Kidney (tissue), 14 donors: ENCODE results near the gene HMG20A. TPM values are rescaled to one million over a fixed set of nuclear protein-coding genes. Genes with fewer than 3 reads are reported as not detected.

Source experiments
- DNase-seq, 5 donors: peaks; one replicate each; pipeline ENCODE4 v3.0.0-alpha.2; 2013 to 2020
- FAIRE-seq: peaks from 2 replicates; lab custom pipeline; 2012; peaks lifted over from hg19 to GRCh38; lab: Jason Lieb, UNC
- H3K27ac ChIP-seq, 2 donors: one replicate each; pipeline ENCODE4 v1.7.0; 2013; ENCODE audit warnings: low read depth in 2 of 2, low read length in 2 of 2, inconsistent platforms in 1 of 2
- H3K27me3 ChIP-seq: one replicate; pipeline ENCODE4 v1.7.1; 2013; ENCODE audit warnings: low read length, inconsistent platforms; ENCODE audit not compliant: control insufficient read depth, insufficient read depth
- H3K36me3 ChIP-seq, 3 donors: one replicate each; pipeline versions ENCODE4 v1.7.0 to v1.7.1; 2013; ENCODE audit warnings: low read length in 3 of 3, control low read depth in 1 of 3, inconsistent platforms in 1 of 3; ENCODE audit not compliant: insufficient read depth in 3 of 3, control insufficient read depth in 2 of 3
- H3K4me1 ChIP-seq, 3 donors: one replicate each; pipeline versions ENCODE4 v1.7.0 to v1.7.1; 2013; ENCODE audit warnings: low read length in 3 of 3, inconsistent platforms in 1 of 3, low read depth in 1 of 3; ENCODE audit not compliant: control insufficient read depth in 2 of 3, insufficient read depth in 2 of 3
- H3K4me3 ChIP-seq, 3 donors: one replicate each; pipeline versions ENCODE4 v1.7.0 to v1.8.1; 2013; ENCODE audit warnings: low read length in 3 of 3, control low read depth in 1 of 3, inconsistent platforms in 1 of 3
- H3K9ac ChIP-seq, 3 donors: one replicate each; pipeline versions ENCODE4 v1.7.0 to v1.7.1; 2013; ENCODE audit warnings: low read length in 3 of 3, control low read depth in 1 of 3, inconsistent platforms in 1 of 3
- H3K9me3 ChIP-seq, 3 donors: one replicate each; pipeline versions ENCODE4 v1.7.0 to v1.7.1; 2013; ENCODE audit warnings: low read length in 3 of 3, control low read depth in 1 of 3, inconsistent platforms in 1 of 3; ENCODE audit not compliant: control insufficient read depth in 2 of 3, insufficient read depth in 1 of 3
- intact Hi-C: fragments of 100-400 bp; cut with DNase I; formaldehyde crosslinking; loops from one replicate; pipeline ENCODE4 v1.11.1; 2022
- polyA plus RNA-seq: library from polyadenylated mRNA; stranded (reverse); fragments of 350-450 nt; fragmentation: Illumina TruSeq; extraction: RNeasy Lipid Tissue Mini Kit (QIAGEN cat#74804); gene quantifications from one replicate; pipeline ENCODE4 v1.2.3, GENCODE V29; 2014; ENCODE audit warnings: low read depth, low replicate concordance; ENCODE audit not compliant: insufficient read depth
- total RNA-seq: library from RNA; stranded (reverse); fragmentation: NEBNext Ultra II Directional; extraction: Animal tissue kit (Norgen Biotek cat#: 25700); gene quantifications from one replicate; pipeline ENCODE4 v1.2.1, GENCODE V29; 2021
- TF ChIP-seq, protein P1 (sequence below): IDR thresholded peaks from 3 replicates; pipeline ENCODE4 v1.5.1; 2012; ENCODE audit warnings: mild to moderate bottlenecking, moderate library complexity, borderline replicate concordance; ENCODE audit not compliant: insufficient read depth; ENCODE audit errors: extremely low read depth
- donor health status: control.
- donor health status: control.
- donor health status: control.
- donor health status: control.
- donor health status: control.
- donor health status: DM: yes; HTN: yes; CAD: no.
- donor health status: Normal renal cell carcinoma (clear cell type).

HMG20A gene
- total and polyA plus RNA-seq, 2 donors from 2014 or later, result 16.8 to 38.7 TPM

- H3K4me1 ChIP-seq, result peaks cover 2 to 23% (median 22%) of the 10 kb centered on the region in 3 donors
- no peak for FAIRE-seq
- DNase-seq, result peak in 1 of 5 donors; percentile 67
- H3K9ac ChIP-seq, result no peak overlapping the region
- H3K27me3 ChIP-seq, result no peaks in the 10 kb centered on the region
- TF ChIP-seq, protein P1, sequence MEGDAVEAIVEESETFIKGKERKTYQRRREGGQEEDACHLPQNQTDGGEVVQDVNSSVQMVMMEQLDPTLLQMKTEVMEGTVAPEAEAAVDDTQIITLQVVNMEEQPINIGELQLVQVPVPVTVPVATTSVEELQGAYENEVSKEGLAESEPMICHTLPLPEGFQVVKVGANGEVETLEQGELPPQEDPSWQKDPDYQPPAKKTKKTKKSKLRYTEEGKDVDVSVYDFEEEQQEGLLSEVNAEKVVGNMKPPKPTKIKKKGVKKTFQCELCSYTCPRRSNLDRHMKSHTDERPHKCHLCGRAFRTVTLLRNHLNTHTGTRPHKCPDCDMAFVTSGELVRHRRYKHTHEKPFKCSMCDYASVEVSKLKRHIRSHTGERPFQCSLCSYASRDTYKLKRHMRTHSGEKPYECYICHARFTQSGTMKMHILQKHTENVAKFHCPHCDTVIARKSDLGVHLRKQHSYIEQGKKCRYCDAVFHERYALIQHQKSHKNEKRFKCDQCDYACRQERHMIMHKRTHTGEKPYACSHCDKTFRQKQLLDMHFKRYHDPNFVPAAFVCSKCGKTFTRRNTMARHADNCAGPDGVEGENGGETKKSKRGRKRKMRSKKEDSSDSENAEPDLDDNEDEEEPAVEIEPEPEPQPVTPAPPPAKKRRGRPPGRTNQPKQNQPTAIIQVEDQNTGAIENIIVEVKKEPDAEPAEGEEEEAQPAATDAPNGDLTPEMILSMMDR, result no peak
- intact Hi-C loops, result loop anchor here (10.0 kb wide), 1 partner anchor 310 kb away; no protein-coding TSS in a partner anchor
- no peak overlapping the region for H3K27ac ChIP-seq
- H3K4me3 ChIP-seq, result no peak overlapping the region
- no peaks in the 10 kb centered on the region for H3K36me3 ChIP-seq
- H3K9me3 ChIP-seq, result no peaks in the 10 kb centered on the region
Observed at GRCh38 chr15:77494964-77495363, 74.3 kb downstream of the HMG20A start.

GRCh38 chr15:77495838-77496596, 75.3 kb downstream of the HMG20A start:
- peak overlapping the region; percentile 42 to 67 for H3K27ac ChIP-seq
- TF ChIP-seq, protein P1, result no peak
- peak overlapping the region in 1 of 3 donors; percentile 1 for H3K4me3 ChIP-seq
- intact Hi-C loops, result loop anchor here (10.0 kb wide), 1 partner anchor 311 kb away; no protein-coding TSS in a partner anchor
- DNase-seq, result no peak
- no peaks in the 10 kb centered on the region for H3K27me3 ChIP-seq
- no peaks in the 10 kb centered on the region for H3K36me3 ChIP-seq
- H3K9ac ChIP-seq, result peak overlapping the region in 1 of 3 donors; percentile 4
- H3K4me1 ChIP-seq, result peaks cover 2 to 23% (median 22%) of the 10 kb centered on the region in 3 donors
- FAIRE-seq, result no peak
- H3K9me3 ChIP-seq, result no peaks in the 10 kb centered on the region

GRCh38 chr15:77496715-77497109, 76.0 kb downstream of the HMG20A start:
- Histone ChIP-seq H3K27ac (peak overlapping the region; percentile 67 to 71), H3K27me3 (no peaks in the 10 kb centered on the region), H3K4me3 (peak overlapping the region in 1 of 3 donors; percentile 33), H3K9me3 (no peaks in the 10 kb centered on the region), H3K9ac (peak overlapping the region in 1 of 3 donors; percentile 4), H3K4me1 (peaks cover 2 to 23% (median 22%) of the 10 kb centered on the region in 3 donors), H3K36me3 (no peaks in the 10 kb centered on the region)
- no peak for FAIRE-seq
- DNase-seq, result peak; percentile 83 to 91 (median 84)
- TF ChIP-seq, protein P1, result peak; percentile 82
- intact Hi-C loops, result loop anchor here (10.0 kb wide), 1 partner anchor 312 kb away; no protein-coding TSS in a partner anchor
